ENCODE data around the gene CACNA1G.

CACNA1G gene

DNA sequence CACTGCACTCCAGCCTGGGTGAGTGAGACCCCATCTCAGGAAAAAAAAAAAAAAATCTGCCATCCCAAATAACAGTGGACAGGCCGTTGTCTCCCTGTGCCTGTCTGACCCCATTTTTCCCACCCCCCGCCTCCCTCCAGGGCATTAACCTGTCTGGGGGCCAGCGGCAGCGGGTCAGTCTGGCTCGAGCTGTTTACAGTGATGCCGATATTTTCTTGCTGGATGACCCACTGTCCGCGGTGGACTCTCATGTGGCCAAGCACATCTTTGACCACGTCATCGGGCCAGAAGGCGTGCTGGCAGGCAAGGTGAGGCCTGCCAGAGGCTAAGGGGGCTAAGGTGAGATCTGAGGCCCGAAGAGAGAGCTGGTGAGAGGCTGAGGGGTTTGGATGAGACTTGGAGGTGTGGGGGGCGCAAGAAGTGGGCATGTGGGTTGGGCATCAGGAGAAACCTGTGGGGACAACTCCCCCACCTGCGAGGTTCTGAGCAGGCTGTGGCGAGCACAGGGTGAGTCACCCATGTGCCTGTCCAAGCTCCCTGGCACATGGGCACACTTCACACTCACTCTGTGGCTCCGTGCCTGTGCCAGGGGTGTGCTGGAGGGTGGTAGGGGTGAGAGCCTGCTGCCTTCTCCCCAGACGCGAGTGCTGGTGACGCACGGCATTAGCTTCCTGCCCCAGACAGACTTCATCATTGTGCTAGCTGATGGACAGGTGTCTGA, 112.5 kb downstream of the CACNA1G start:
- DNase-seq (ENCODE audit: low read depth in 3 of 3): no peak

DNA sequence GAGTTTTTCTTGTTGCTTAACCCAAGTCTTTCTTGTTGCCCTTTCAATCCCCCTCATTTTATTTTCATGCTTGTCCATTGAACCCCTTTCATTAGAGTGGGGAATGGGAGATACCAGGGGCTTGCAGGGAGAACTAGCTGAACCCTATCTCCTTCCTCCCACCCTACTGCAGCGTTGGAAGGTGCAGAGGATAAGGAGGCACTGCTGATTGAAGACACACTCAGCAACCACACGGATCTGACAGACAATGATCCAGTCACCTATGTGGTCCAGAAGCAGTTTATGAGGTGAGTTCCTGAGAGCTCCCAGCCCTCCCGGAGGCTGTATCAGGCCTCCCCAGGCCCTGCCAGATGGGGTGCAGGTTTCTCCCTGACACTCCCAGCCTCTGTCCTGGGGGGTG, 114.7 kb downstream of the CACNA1G start:
- DNase-seq (ENCODE audit: low read depth in 3 of 3): no peak

DNA sequence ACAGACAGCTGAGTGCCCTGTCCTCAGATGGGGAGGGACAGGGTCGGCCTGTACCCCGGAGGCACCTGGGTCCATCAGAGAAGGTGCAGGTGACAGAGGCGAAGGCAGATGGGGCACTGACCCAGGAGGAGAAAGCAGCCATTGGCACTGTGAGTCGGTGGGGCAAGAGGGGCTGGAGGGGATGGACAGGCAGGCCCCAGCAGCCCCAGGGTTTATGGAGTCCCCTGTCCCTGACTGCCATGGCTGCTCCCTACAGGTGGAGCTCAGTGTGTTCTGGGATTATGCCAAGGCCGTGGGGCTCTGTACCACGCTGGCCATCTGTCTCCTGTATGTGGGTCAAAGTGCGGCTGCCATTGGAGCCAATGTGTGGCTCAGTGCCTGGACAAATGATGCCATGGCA, 115.1 kb downstream of the CACNA1G start:
- no peak for DNase-seq (ENCODE audit: low read depth in 3 of 3)

DNA sequence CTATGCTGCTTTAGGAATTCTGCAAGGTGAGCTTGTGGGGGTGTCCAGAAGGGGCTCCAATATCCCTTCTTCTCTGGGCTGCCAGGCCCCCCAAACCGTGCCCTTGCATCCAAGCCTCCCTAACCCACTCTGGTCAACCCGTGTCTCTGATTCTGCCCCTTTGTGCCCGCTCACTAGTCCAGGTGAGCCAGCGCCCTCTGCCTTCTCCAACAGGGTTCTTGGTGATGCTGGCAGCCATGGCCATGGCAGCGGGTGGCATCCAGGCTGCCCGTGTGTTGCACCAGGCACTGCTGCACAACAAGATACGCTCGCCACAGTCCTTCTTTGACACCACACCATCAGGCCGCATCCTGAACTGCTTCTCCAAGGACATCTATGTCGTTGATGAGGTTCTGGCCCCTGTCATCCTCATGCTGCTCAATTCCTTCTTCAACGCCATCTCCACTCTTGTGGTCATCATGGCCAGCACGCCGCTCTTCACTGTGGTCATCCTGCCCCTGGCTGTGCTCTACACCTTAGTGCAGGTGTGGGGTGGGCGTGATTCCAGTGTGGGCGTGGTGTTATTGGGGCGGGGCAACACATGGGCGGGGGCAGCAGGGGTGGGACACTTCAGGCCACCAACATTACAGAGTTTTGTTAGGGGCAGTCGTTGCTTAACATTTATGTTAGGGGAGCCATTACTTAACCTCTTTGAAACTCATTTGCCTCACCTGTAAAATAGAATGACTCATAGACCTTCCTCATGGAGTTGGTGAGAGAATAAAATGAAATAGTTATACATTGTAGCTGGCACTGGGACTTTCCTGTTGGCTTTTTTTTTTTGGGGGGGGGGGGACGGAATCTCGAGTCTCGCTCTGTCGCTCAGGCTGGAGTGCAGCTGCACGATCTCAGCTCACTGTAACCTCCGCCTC, 115.8 kb downstream of the CACNA1G start:
- DNase-seq (ENCODE audit: low read depth in 3 of 3): no peak

All from stimulated activated CD4-positive, alpha-beta T cell treated with anti-CD3 and anti-CD28 coated beads, TNF-alpha, amount 100 ng/mL, for 48 hours (primary cell).